GM12892 (cell line): ENCODE data around the gene LZTS2.

Source experiments
- POLR2AphosphoS5 ChIP-seq: IDR thresholded peaks from 2 replicates; pipeline ENCODE4 v1.6.1; 2011; ENCODE audit warnings: low read depth, low read length, control low read depth
- TAF1 ChIP-seq: IDR thresholded peaks from 2 replicates; pipeline ENCODE4 v1.6.1; 2011; ENCODE audit warnings: low read depth, mild to moderate bottlenecking, control low read depth, low read length, borderline replicate concordance

DNA sequence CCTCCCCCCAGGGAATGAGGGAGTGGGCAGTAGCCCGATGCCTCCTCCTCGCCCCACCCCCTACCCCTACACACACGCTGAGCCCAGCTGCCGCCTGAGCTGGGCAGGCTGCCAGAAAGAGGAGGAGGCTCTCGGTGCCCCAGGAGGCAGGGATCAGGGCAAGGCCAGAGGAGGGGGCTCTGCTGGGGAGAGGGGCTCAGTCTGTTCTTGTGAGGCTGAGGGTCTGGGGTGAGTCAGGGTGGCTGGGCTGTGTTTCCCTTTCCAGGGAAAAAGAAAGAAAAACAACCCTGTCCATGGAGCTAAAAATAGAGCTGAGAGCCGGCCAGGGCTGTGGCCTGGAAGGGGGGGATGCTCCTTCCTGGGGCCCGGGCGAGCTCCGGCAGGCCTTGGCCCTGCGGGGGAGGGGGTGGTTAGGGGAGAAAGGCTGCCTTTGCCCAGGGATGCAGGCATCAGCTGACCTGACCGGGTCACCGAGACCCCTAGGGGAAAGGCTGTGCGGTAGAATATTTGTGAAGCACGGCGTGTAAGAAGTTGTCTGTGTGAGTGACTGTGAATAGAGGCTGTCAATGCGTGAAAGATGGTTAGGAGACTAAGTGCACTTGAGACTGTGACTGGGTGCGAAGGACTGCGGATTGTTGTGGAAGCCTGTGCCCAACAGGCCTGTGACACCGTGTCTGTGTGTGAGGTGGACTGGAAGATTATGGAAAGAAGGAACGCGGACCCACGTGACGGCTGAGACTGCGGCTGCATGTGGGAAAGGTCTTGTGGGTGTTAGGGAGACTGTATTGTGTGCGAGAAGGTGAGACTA, 1.2 kb upstream of the LZTS2 start:
- TF ChIP-seq POLR2AphosphoS5, result no peak
- TF ChIP-seq TAF1, result no peak
